MCF 10A (cell line): Measurements from ENCODE around the gene KCNJ10. TPM values are rescaled to one million over a fixed set of nuclear protein-coding genes. Genes with fewer than 3 reads are reported as not detected.

Source experiments
- BruUV-seq: library from RNA; stranded (reverse); fragments of 400-500 nt; replicated peaks from 2 replicates; lab custom pipeline; 2021; lab: Mats Ljungman, UMichigan
- CTCF ChIA-PET: fragments of 300-600 bp; sonication (Branson Sonifier 250); formaldehyde crosslinking; extraction: SDS; loops from one replicate; lab custom pipeline; 2021; ENCODE audit warnings: antibody characterized with exemption, inconsistent platforms; lab: Yijun Ruan, JAX
- POLR2A ChIA-PET: fragments of 300-600, 350-650 bp; sonication (Branson Sonifier 250); formaldehyde crosslinking; extraction: SDS; loops from one replicate; lab custom pipeline; 2020; ENCODE audit warnings: antibody characterized with exemption, inconsistent platforms; lab: Yijun Ruan, JAX
- DNase-seq: peaks from one replicate; pipeline ENCODE4 v3.0.0-alpha.2; 2018; ENCODE audit not compliant: unreplicated experiment
- H3K27ac Mint-ChIP-seq: one replicate; pipeline ENCODE4 v1.8.0; 2022; ENCODE audit warnings: mild to moderate bottlenecking, low read depth, mixed read lengths; ENCODE audit not compliant: unreplicated experiment
- H3K27me3 Mint-ChIP-seq: one replicate; pipeline ENCODE4 v1.8.0; 2022; ENCODE audit warnings: mixed read lengths; ENCODE audit not compliant: insufficient read depth, unreplicated experiment
- H3K36me3 Mint-ChIP-seq: one replicate; pipeline ENCODE4 v1.8.0; 2022; ENCODE audit warnings: mild to moderate bottlenecking, moderate library complexity, mixed read lengths; ENCODE audit not compliant: insufficient read depth, unreplicated experiment
- H3K4me1 Mint-ChIP-seq: one replicate; pipeline ENCODE4 v1.8.0; 2022; ENCODE audit warnings: mixed read lengths; ENCODE audit not compliant: insufficient read depth, unreplicated experiment
- H3K4me3 Mint-ChIP-seq: one replicate; pipeline ENCODE4 v1.8.0; 2022; ENCODE audit warnings: mild to moderate bottlenecking, moderate library complexity, mixed read lengths; ENCODE audit not compliant: unreplicated experiment
- H3K9me3 Mint-ChIP-seq: one replicate; pipeline ENCODE4 v1.8.0; 2022; ENCODE audit warnings: mixed read lengths; ENCODE audit not compliant: unreplicated experiment
- CTCF ChIP-seq: fragments of 200-600 bp; IDR thresholded peaks from one replicate; pipeline ENCODE4 v1.8.0; 2022; ENCODE audit warnings: antibody characterized with exemption, mild to moderate bottlenecking; ENCODE audit not compliant: unreplicated experiment
- intact Hi-C: fragments of 100-400 bp; cut with micrococcal nuclease; formaldehyde crosslinking; loops from 2 replicates; pipeline ENCODE4 v1.14.1; 2022
- total RNA-seq: library from RNA; stranded (reverse); gene quantifications from 2 replicates; pipeline ENCODE4 v1.2.3, GENCODE V29; 2022

The KCNJ10 gene
- total RNA-seq, 1 experiment from 2014 or later: not detected

GRCh38 chr1:160070243-160071163 is 543 bp upstream of the KCNJ10 start:
- ChIA-PET CTCF (interaction anchor here (0.7 to 49.6 kb wide), 3 partner anchors 10 to 53 kb away, joined by 3 to 1546 read pairs (median 1546); partner anchors contain the start of genes IGSF8, KCNJ10 and KCNJ9), POLR2A (no interaction called here)
- peak overlapping the region; percentile 40 for H3K4me3 Mint-ChIP-seq
- no peaks in the 10 kb centered on the region for H3K4me1 Mint-ChIP-seq
- no peak for TF ChIP-seq CTCF
- no TSS peak for BruUV-seq
- H3K27ac Mint-ChIP-seq: no peak overlapping the region
- no peak for DNase-seq
- peaks cover 55% of the 10 kb centered on the region for H3K27me3 Mint-ChIP-seq
- intact Hi-C loops: loop anchor here (10.0 kb wide), 1 partner anchor 136 kb away; no protein-coding TSS in a partner anchor
- no peaks in the 10 kb centered on the region for H3K36me3 Mint-ChIP-seq
- no peaks in the 10 kb centered on the region for H3K9me3 Mint-ChIP-seq

- Mint-ChIP-seq H3K36me3 (no peaks in the 10 kb centered on the region), H3K27me3 (peaks cover 69% of the 10 kb centered on the region), H3K9me3 (no peaks in the 10 kb centered on the region), H3K4me3 (no peak overlapping the region), H3K27ac (no peak overlapping the region), H3K4me1 (no peaks in the 10 kb centered on the region)
- DNase-seq: no peak
- no TSS peak for BruUV-seq
- TF ChIP-seq CTCF: no peak
- intact Hi-C loops: no loop called here
- POLR2A ChIA-PET: interaction anchor here (0.8 kb wide), 2 partner anchors 30 to 134 kb away, joined by 3 to 4 read pairs; partner anchors contain the start of gene IGSF8
- CTCF ChIA-PET: interaction anchor here (37.7 to 49.6 kb wide), 2 partner anchors 9 to 13 kb away, joined by 1546 read pairs; partner anchors contain the start of genes IGSF8, KCNJ10 and KCNJ9
These were observed 1.7 kb downstream of the KCNJ10 start for GRCh38 chr1:160068225-160068624.

GRCh38 chr1:160066829-160067745 is 2.9 kb downstream of the KCNJ10 start:
- intact Hi-C loops: no loop called here
- POLR2A ChIA-PET: interaction anchor here (0.7 to 0.8 kb wide), 4 partner anchors 12 to 136 kb away, joined by 3 to 4 read pairs (median 3); no protein-coding TSS in a partner anchor
- no peaks in the 10 kb centered on the region for H3K9me3 Mint-ChIP-seq
- no TSS peak for BruUV-seq
- no peak overlapping the region for H3K27ac Mint-ChIP-seq
- TF ChIP-seq CTCF: no peak
- H3K4me3 Mint-ChIP-seq: no peak overlapping the region
- no peaks in the 10 kb centered on the region for H3K4me1 Mint-ChIP-seq
- H3K27me3 Mint-ChIP-seq: peaks cover 69% of the 10 kb centered on the region
- CTCF ChIA-PET: interaction anchor here (0.5 to 49.6 kb wide), 5 partner anchors 8 to 218 kb away, joined by 3 to 1546 read pairs (median 3); partner anchors contain the start of genes IGSF8, KCNJ10, KCNJ9 and PEX19
- no peaks in the 10 kb centered on the region for H3K36me3 Mint-ChIP-seq
- no peak for DNase-seq
